ENCODE measurements around the gene PHF1. TPM values are rescaled to one million over a fixed set of nuclear protein-coding genes. Genes with fewer than 3 reads are reported as not detected.

Gene PHF1
- polyA plus RNA-seq, 3 donors = 60.3 to 65.1 (median 62.1) TPM

DNA sequence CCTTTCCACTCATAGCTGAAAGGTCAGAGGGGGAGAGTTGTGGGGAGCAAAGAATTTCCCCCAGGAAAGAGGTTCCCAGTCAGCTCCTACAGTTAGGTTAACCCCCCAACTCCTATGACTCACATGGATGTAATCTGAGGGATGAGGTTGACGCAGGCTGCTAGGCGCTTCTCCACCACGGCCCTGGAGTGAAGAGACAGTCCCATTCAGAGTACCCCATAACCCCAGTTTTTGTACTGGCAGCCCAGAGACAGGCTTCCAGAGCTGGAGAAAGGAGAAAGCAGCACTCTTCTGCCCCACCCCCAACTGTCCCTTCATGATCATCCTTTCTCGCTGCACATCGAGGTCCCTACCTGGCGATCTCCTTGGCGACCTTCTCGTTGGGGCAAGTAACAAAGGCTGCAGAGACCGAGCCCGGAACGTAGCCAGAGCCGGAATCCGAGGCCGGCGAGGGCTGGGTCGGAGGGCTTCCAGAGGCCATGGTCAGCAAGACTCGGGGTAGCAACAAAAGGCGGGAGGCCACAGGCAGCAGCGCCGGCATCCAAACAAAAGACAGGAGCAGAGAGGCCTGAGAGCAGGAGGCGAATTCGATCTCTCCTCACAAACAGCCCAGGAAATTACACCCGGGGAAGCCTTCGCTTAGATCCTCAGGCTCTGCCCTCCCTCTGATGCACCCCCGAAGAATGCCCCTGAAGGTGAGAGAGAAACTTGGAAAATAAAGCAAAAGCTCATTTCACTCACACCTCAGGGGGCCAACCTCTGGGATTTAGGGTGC is 6.5 kb downstream of the PHF1 start:
- no peak for DNase-seq (ENCODE audit: low read depth in 3 of 3, low spot score in 2 of 3)

DNA sequence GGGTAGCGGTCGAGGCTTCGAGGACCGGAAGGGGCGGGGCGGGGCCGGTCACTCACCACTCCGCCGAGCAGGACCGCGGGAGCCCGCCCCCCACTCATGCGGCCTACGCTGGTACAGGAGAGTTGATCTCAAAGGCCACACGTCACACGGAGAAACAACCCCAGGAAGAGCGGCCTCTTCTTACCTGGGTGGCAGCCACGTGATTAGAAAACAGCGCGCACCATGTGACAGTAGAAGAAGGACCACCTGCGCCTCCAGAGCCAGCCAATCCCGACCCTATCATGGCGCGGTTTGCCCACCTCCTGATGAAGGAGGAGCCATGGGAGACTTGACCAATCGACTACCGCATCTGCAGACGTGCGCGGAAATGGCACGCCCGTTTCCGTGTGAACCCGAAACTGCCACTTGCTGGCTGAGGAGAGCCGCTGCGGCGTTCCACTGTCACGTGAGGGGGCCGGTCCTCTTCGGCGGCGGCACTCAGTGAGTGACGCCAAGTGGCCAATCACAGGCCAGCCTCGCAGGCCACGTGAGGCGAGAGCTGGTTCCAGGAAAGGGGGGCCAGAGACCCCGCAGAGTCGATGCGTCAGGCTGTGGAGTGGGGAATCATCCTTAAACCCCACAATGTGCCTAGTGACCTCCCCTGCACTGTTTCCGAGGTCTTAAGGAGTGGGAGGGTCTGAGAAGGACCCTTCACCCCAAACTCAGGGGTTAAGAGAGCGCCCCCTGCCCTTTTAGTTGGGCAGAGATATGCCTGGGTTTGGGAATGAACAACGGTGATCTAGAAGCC is 7.3 kb downstream of the PHF1 start, which contains the start of gene CUTA:
Gene CUTA, minus strand, starts transcription at position 205 of the 787 bp plus-strand sequence. Its CDS starts 107 bp downstream, at position 98.
- peak; percentile 97 to 99 (median 98) for DNase-seq (ENCODE audit: low read depth in 3 of 3, low spot score in 2 of 3)

DNA sequence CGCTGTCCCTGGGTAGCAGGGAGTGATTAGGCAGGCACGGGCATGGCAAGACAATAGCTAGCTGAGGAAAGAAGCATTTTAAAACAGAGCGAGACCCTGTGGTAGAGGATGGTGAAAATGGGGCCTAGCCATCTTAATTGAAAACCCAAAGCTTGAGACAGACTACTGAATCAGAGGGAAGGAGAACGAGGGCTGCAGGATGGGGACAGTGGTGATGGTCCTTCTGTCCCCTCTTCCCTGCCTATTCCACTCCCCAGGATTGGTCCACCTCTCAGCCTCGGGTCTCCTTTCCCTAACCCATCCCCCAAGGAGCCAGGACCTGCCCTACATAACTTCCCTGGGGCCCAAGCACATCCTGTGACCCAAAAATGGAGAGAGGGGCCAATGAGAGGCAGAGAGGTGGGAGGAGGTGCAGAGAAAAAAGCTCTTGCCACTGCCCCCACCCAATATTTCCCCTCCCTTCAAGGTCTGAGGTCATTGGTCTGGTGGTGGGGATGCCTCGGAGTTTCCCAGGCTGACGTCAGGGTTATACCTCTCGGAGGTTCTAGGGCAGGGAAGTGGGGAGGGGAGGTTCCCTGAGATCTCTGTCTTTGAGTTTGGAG is 8.0 kb downstream of the PHF1 start:
- no peak for DNase-seq (ENCODE audit: low read depth in 3 of 3, low spot score in 2 of 3)

DNA sequence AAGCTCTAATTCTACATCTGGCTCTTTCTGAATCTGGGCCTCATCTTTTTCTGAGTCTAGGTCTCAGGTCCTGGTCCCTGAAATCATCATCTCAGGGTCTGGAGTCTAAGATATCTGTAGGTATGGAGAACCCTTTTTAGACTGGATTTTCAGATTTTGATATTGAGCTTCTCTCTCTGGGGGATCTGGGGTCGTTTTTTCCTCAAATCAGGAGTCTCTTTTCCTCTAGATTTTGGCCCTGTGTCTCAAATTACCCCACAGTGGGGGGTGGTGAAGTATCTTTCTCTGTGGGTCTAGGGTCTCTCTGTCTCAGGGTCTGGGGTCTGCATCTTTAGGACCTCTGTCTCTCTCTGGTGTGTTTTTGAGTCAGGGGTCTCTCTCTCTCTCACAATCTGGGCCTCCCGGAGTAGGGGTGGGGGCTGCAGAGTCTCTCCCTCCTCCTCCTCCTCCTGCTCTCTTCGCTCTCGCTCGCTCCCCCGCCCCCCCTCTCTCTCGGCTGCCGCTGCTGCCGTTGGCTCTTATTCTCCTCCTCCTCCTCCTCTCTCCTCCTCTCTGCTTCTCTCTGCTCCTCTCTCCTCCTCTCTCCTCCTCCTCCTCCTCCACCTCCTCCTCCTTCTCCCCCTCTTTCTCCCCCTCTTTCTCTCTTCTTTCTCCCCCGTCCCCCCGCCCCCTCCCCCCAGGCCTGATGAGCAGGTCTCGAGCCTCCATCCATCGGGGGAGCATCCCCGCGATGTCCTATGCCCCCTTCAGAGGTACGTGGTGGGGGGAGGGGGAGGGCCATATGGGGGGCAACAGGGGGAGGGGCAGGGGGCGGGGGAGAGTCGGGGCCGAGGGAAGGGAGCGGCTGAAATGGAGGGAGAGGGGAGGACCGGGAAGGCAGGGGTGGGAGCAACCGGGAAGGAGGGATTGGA is 9.0 kb downstream of the PHF1 start, which contains the start of gene SYNGAP1:
Gene SYNGAP1, plus strand, starts transcription at position 486 of the 911 bp plus-strand sequence. Its CDS starts 200 bp downstream, at position 686.
- no peak for DNase-seq (ENCODE audit: low read depth in 3 of 3, low spot score in 2 of 3)

DNA sequence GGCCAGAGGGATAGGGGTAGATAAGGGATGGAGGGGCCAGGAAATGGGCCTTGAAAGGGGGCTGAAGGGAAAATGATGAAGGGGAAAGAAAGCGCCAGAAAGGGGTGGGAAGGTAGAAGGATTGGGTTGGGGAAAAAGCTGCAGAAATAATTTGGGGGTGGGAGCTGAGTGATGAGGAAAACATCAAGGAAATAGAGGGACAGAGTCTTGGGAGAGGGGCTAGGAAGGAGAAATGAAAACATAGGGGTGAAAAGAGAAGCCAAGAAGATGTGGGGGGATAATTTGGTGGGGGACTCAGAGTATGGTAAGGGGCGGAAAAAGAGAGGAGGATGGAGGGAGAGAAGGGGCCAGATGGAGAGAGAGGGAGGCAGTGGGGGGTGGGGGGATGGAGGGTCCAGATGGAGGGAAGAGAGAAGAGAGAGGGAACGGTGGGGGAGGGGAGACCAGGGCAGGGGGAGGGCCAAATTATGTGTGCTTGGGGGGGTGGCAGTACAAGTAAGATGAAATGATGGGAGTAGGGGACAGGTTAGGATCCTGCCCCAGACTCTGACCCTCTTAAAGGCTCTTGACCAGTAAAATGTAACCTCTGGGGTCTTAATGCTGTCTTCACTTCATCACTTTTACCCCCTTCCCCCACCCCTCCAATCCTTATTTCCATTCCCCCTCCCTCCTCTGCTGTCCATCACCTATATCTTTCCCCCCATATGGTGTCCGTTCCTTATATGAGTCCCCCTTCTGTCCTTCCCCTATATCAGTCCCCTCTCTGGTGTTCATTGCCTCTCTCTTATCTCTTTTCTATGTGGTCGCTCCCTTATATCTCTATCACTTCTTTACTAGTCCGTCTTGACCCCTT is 9.9 kb downstream of the PHF1 start:
- no peak for DNase-seq (ENCODE audit: low read depth in 3 of 3, low spot score in 2 of 3)

DNA sequence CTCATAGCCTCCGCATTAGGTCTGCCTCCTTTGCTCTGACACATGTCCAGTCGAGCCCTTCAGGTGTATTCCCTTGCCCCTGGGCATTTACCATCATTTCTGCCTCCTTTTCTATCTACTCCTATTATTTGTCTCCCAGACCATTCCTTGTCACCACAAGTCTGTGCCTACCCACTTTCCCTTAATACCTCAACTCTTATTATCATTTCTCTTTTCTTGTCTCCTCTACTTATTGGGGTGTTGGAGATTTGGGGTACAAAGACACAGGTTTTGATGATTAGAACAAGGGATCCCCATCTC is 10.5 kb downstream of the PHF1 start:
- DNase-seq (ENCODE audit: low read depth in 3 of 3, low spot score in 2 of 3) = no peak

DNA sequence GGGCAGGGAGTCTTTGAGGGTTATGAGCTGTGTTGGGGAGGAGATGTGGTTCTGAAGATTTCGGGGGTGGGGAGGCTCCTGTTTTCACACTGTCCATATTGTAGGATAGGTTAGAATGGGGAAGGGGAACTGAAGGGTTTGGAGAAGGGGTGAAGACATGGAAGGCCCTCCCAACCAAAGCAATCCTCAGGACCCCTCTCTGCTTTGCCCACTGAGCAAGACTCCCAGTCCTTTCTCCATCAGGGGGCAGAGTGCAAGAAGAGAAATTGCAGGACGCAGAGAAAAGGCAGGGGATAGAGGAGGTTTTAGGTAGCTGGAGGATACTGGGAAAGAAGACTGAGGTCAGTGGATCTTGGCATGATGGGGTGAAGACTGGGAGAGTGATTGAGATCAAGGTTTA is 13.0 kb downstream of the PHF1 start:
- DNase-seq (ENCODE audit: low read depth in 3 of 3, low spot score in 2 of 3) = no peak

DNA sequence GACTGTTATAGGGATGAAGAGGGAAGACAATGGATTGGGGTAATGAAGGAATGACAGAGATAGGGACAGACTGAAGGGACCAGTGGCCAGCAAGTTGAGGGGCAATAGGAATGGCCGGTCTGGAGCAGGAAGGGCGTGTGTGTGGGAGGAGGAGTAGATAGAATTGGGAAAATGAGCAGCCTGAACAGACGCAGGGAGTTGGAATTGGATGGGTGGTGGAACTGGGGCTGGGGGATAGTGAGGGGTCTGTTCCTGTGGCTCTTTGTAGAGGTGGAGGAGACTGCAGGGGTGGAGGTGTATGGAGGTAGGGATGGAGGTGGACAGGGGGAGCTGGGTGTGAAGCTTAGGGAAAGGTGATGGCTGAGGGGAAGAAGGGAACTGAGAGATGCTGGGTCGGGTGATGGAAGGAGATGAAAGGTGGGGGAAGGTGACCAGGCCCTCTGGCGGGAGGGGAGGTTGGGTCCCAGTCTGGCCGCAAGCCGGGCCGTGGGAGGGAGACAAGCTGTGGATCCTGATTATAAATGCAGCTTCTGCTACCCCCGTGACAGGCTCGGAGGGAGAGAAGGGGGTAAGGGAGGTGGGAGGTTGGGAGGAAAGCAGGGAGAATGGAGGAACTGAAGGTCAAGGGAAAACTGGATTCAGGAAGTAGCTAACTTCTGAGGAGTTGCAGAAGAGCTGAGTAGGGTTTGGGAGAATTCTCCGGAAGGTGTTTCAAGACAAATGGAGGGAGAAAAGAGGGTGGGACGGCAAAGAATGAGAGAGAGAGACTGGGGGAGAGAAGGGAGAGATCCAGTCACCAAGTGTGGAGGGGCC is 14.2 kb downstream of the PHF1 start:
- no peak for DNase-seq (ENCODE audit: low read depth in 3 of 3, low spot score in 2 of 3)

DNA sequence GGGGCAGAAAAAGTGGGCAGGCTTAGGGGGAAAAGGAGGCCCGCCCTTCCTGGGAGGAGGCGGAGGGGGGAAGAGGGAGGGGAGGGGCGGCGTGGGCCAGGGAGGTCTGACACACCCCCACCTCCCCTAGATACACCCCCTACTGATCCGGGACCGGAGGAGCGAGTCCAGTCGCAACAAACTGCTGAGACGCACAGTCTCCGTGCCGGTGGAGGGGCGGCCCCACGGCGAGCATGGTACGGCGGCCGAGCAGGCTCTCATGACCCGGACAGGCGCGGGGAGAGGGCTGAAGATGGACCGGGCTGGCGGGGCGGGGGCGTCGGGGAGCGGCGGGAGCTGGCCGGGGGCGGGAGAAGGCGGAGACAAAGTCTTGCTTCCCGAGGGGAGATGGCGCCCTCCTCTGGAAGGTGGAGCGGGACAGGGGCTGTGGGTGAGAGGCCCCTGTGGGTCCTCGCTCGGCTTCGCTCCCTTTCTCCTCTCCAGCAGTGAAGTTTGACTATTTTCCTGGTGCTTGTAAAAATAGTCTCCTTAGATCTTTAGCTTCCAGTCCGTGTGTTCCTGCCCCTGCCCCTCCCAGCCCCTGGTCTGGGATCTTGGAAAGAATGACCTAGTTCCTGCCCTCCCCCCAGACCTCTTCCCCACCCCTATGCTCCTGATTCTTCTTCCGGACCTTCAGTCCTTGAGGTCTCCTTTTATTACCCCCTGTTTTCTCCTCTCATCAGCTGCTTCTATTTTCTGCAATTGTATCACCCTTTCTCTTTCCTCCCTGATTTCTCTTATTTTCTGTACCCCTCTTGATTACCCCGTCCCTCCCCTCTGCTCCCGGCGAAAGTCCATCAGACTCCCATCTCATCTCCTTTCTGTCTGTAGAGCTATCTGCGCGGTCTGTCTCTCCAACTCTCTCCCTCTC is 15.1 kb downstream of the PHF1 start:
- peak in 1 of 3 donors; percentile 59 for DNase-seq (ENCODE audit: low read depth in 3 of 3, low spot score in 2 of 3)

DNA sequence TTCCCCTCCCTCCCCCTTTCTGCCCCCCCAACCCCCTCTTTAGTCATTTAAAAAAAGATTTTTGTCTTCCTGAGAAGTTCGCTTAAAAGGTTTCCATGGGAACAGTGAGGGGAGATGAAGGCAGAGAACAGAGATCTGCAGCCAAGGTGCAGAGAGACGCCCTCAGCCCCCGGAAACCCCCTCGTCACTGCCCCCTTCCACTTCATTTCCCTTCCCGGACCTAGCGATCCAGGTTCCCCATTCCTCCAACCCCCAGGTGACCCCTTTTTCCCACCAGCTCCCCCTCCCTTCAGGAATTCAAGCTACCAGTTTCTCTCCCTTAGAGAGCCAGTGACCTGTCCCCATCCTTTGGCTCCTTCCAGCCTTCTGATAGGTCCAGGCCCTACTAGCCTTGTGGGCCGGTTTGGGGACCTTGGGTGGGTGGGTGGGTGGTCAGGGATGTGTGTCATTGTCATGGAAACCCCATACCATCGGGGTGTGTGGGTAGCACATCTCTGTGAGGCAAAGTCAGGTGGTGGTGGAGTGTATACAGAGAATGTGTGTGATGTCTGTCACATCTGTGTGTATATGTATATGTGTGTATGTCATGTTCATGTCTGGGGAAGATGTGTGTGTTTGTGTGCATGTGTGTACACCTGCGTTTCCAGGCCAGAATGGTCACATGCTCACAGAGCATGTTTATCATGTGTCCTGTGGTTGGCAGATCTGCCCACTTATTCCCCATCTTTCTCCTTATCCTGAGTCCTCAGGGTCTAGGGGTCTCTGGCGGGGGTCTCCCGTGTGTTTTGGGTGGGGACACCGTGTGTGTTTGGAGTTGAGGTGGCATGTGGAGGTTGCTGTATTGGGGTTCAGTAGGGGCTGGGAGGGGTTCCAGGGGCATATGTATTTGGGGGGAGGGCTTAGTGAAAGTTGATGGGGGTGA is 16.0 kb downstream of the PHF1 start:
- no peak for DNase-seq (ENCODE audit: low read depth in 3 of 3, low spot score in 2 of 3)

DNA sequence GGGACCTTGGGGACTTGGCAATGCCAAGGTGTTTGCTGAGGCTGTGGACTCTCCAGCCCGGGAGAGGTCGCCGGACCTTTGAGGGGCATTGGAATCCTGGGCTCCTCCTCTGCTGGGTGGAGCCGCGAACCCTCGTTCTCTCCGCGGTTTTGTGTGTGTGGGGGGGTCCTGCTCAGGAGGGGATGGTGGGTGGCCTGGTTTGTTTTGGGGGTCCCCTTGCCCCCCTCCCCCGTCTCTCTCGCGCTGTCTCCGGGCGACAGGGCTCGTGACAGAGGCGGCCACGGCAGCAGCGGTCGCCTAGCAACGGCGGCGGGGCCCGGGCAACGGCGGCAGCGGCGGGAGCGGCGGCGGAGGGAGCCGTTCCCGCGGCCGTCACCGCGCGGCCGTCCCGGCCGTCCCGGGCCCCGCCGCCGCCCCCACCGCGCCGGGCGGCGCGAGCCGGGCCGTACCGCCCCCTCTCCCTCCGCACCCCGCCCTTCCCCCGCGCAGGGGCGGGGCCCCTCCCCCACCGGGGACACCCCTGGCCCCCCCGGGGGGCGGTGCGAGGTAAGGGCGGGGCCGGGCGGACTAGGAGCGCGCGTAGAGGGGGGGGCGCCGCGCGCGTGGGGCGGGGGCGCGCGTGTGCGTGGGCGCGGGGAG is 16.9 kb downstream of the PHF1 start:
- no peak for DNase-seq (ENCODE audit: low read depth in 3 of 3, low spot score in 2 of 3)

DNA sequence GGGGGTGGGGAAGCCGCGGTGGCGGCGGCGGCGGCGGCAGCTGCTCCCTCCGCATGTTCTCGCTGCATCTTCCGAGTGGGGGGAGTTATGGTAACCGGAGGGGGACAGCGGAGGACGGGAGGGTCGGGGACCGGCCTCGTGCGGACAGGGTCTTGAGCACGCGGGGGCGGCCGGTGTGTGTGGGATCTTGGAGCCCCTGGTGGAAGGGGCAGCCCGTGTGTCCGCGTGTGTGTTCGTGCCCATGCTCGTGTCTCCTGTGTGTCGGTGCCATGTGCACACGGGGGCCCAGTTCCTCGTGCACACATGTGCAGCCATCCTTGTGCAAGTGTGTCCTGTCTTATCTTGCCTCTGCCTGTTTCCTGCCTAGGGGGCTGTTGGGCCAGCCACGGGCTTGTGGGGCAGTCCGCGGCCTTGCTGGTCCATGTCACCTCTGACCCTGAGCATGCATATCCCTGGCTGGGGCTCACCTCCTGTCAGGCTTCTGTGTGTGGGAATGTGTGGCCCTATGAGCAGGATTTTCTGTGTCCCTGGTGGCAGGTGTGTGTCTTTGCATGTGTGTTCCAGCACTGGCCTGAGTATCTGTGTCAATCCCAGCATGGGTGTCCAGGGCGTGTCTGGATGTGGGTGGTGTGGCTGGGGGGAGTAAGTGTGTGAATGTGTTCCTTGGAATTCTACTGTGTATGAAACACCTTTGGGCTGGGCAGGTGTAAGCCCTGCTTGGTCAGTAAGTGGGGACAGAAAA is 17.6 kb downstream of the PHF1 start:
- DNase-seq (ENCODE audit: low read depth in 3 of 3, low spot score in 2 of 3) = no peak

DNA sequence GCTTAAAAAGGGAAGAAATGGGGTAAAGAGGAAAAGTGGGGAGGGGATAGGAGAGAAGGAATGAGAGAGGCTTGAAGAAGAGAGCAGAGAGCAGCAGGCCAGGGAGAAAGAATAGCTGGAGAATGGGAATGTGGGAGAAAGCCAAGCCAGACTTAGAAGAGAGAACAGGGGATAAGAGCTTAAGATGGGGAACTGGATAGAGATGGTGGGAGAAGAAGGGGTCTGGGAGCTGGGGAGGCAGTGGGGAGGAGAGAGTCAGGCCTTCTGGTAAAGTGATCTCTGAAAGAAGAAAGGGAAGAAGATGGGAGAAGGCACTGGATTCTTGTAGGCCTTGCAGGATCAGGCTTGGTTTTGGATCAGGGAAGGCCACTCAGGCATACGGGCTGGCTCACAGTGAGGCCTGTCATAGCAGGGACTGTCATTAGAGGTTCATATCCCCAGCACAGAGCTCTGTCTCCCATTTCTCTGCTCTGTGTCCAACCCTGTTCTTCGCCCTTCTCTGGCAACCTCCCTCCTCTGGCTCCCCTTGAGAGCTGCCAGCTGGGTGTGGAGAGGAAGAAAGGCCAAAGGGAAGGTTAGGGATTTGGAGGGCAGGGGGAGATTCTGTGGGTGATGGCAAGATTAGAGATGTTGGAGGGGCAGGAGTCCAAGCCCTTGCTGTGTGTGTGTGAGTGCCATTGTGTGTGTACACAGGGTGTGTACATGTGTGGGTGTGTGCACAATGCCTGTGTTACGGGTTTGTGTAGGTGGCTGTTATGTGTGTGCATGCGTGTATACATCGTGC is 18.3 kb downstream of the PHF1 start:
- no peak for DNase-seq (ENCODE audit: low read depth in 3 of 3, low spot score in 2 of 3)

DNA sequence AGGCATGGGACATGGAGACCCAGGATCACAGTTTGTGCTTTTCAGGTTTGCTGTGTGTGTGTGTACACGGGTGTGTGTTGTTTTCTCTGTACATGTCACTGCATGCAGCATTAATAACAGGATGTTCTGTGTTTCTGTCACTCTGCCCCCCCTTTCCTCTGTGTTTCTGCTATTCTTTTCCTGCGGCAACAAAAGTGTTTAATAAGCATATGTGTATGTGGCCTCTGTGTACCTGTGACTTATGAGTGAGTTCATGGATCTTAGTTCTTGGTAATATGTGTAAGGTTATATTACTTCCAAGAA is 18.9 kb downstream of the PHF1 start:
- DNase-seq (ENCODE audit: low read depth in 3 of 3, low spot score in 2 of 3) = no peak

DNA sequence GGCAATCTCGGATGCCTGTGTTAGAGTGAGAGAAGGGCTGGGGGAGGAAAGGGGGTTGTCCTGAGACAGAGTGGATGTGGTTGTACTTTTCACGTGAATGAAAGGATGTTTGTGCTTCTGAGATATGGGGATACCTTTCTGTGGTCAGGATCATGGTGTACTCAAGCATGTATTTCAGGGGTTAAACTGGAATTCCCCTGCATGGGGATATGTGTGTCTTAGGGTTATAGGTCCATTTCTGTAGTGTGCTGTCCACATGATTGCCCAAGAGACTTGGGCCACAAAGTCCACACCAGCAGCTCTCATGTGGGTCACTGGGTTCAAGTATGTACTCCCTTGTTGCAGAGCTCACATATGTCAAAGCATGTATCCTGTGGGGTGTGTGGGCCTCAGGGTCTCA is 19.5 kb downstream of the PHF1 start:
- no peak for DNase-seq (ENCODE audit: low read depth in 3 of 3, low spot score in 2 of 3)
